ENCODE data around the gene PCDH18. TPM values are rescaled to one million over a fixed set of nuclear protein-coding genes. Genes with fewer than 3 reads are reported as not detected.
"Not testable (repeated sequence)": the region's sequence is repeated elsewhere in the genome, so short reads cannot be mapped to it uniquely, and the experiment has no call there.

PCDH18 gene
- total RNA-seq, 4 donors from 2014 or later: 10.6 to 27.1 (median 20.8) TPM

DNA sequence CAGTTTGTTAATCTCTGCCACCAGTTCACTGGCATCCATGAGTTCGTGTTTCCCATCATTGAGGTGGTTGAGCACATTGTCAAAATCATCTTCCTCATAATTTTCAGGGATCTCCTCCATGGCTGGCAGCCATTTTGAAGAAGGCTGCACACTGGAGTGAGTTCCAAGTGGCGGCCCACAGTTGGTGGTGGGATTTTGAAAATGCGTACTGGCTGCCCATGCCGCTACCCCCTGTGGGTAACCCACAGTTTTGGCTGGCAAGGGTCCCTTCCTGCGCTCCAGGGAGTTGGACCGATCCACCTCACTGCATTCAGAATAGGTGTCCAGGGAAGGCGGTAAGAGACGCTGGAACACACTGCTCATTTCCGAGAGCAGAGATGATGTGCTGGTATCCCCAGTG is 11.2 kb downstream of the PCDH18 start:
- no peak for TF ChIP-seq POLR2A (IDR thresholded peaks at IDR 0.05)
- no peak for TF ChIP-seq POLR2AphosphoS5 (IDR thresholded peaks at IDR 0.05)
- TF ChIP-seq EP300 (IDR thresholded peaks at IDR 0.05; ENCODE audit: low read depth): no peak
- TF ChIP-seq, protein P1, sequence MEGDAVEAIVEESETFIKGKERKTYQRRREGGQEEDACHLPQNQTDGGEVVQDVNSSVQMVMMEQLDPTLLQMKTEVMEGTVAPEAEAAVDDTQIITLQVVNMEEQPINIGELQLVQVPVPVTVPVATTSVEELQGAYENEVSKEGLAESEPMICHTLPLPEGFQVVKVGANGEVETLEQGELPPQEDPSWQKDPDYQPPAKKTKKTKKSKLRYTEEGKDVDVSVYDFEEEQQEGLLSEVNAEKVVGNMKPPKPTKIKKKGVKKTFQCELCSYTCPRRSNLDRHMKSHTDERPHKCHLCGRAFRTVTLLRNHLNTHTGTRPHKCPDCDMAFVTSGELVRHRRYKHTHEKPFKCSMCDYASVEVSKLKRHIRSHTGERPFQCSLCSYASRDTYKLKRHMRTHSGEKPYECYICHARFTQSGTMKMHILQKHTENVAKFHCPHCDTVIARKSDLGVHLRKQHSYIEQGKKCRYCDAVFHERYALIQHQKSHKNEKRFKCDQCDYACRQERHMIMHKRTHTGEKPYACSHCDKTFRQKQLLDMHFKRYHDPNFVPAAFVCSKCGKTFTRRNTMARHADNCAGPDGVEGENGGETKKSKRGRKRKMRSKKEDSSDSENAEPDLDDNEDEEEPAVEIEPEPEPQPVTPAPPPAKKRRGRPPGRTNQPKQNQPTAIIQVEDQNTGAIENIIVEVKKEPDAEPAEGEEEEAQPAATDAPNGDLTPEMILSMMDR (IDR thresholded peaks at IDR 0.05): no peak
- in situ Hi-C loops (cut with MboI; ENCODE audit: low pct_ligation_motif_present in 1 of 4, low pct_unique_long_range_greater_than_20kb in 1 of 4, low sequenced_read_pairs in 3 of 4): no loop called here
- H3K4me1 ChIP-seq: peaks cover 0 to 17% (median 0%) of the 10 kb centered on the region in 4 donors
- no peak overlapping the region for H3K4me3 ChIP-seq
- H3K36me3 ChIP-seq: no peaks in the 10 kb centered on the region
- H3K27me3 ChIP-seq: no peaks in the 10 kb centered on the region
- peak overlapping the region in 2 of 4 donors; percentile 10 to 23 for H3K27ac ChIP-seq
- intact Hi-C loops (cut with DNase I; ENCODE audit: low total_unique reads): no loop called here
- no peak for DNase-seq
- H3K9me3 ChIP-seq: no peaks in the 10 kb centered on the region
- WGBS, 2 donors (ENCODE audit: low coverage in 1 of 2): 60 to 87% methylated on average over 1 to 9 of the region's 9 CpGs

GRCh38 chr4:137519406-137519805 is 12.9 kb downstream of the PCDH18 start:
- intact Hi-C loops (cut with DNase I; ENCODE audit: low total_unique reads) (no loop called here), in situ Hi-C loops (cut with MboI; ENCODE audit: low pct_ligation_motif_present in 1 of 4, low pct_unique_long_range_greater_than_20kb in 1 of 4, low sequenced_read_pairs in 3 of 4) (no loop called here)
- DNase-seq: no peak
- H3K27me3 ChIP-seq: no peaks in the 10 kb centered on the region
- no peaks in the 10 kb centered on the region for H3K9me3 ChIP-seq
- H3K36me3 ChIP-seq: no peaks in the 10 kb centered on the region
- peak overlapping the region; percentile 22 to 51 (median 26) for H3K27ac ChIP-seq
- 36 to 49% methylated on average over 2 of the region's 2 CpGs for WGBS, 2 donors (ENCODE audit: low coverage in 1 of 2)
- H3K4me3 ChIP-seq: no peak overlapping the region
- TF ChIP-seq, protein P1 (IDR thresholded peaks at IDR 0.05): no peak
- no peak for TF ChIP-seq POLR2AphosphoS5 (IDR thresholded peaks at IDR 0.05)
- no peak for TF ChIP-seq POLR2A (IDR thresholded peaks at IDR 0.05)
- TF ChIP-seq EP300 (IDR thresholded peaks at IDR 0.05; ENCODE audit: low read depth): no peak
- H3K4me1 ChIP-seq: peaks cover 0 to 7% (median 0%) of the 10 kb centered on the region in 4 donors

GRCh38 chr4:137517323-137517722 is 15.0 kb downstream of the PCDH18 start:
- H3K4me3 ChIP-seq; H3K4me1 ChIP-seq; H3K9me3 ChIP-seq; in situ Hi-C loops (cut with MboI; ENCODE audit: low pct_ligation_motif_present in 1 of 4, low pct_unique_long_range_greater_than_20kb in 1 of 4, low sequenced_read_pairs in 3 of 4); H3K27me3 ChIP-seq; DNase-seq; intact Hi-C loops (cut with DNase I; ENCODE audit: low total_unique reads); H3K36me3 ChIP-seq; H3K27ac ChIP-seq: not testable (repeated sequence)
- 81 to 100% methylated on average over 2 to 3 of the region's 3 CpGs for WGBS, 2 donors (ENCODE audit: low coverage in 1 of 2)

GRCh38 chr4:137514406-137515111 is 17.7 kb downstream of the PCDH18 start:
- 46 to 65% methylated on average over 3 of the region's 3 CpGs for WGBS, 2 donors (ENCODE audit: low coverage in 1 of 2)

More at GRCh38 chr4:137514406-137515111, 17.7 kb downstream of the PCDH18 start:
- in situ Hi-C loops (cut with MboI; ENCODE audit: low pct_ligation_motif_present in 1 of 4, low pct_unique_long_range_greater_than_20kb in 1 of 4, low sequenced_read_pairs in 3 of 4) (no loop called here), intact Hi-C loops (cut with DNase I; ENCODE audit: low total_unique reads) (no loop called here)
- H3K4me3 ChIP-seq: no peak overlapping the region
- TF ChIP-seq, protein P1 (IDR thresholded peaks at IDR 0.05): no peak
- no peak for TF ChIP-seq EP300 (IDR thresholded peaks at IDR 0.05; ENCODE audit: low read depth)
- no peak for TF ChIP-seq POLR2A (IDR thresholded peaks at IDR 0.05)
- no peak for TF ChIP-seq POLR2AphosphoS5 (IDR thresholded peaks at IDR 0.05)
- DNase-seq: no peak
- no peaks in the 10 kb centered on the region for H3K9me3 ChIP-seq
- no peaks in the 10 kb centered on the region for H3K36me3 ChIP-seq
- H3K4me1 ChIP-seq: peaks cover 0 to 5% (median under 1%) of the 10 kb centered on the region in 4 donors
- peak overlapping the region in 1 of 4 donors; percentile 22 for H3K27ac ChIP-seq
- H3K27me3 ChIP-seq: no peaks in the 10 kb centered on the region

Data from transverse colon (tissue), 4 donors.